HEK293T (cell line): ENCODE measurements around the gene CIPC.

Experiments
- CTCF ChIA-PET: fragments of 350-600 bp; formaldehyde crosslinking; extraction: SDS; loops from one replicate; lab custom pipeline; 2021; ENCODE audit warnings: antibody characterized with exemption, inconsistent platforms; lab: Yijun Ruan, JAX
- POLR2A ChIA-PET: fragments of 350-600 bp; formaldehyde crosslinking; extraction: SDS; loops from one replicate; lab custom pipeline; 2020; ENCODE audit warnings: antibody characterized with exemption, inconsistent platforms; lab: Yijun Ruan, JAX
- DNase-seq: peaks from one replicate; pipeline ENCODE4 v3.0.0; 2012; ENCODE audit warnings: mixed read lengths; ENCODE audit errors: extremely low spot score
- ARNT ChIP-seq: fragments of 450-650 bp; IDR thresholded peaks from 2 replicates; pipeline ENCODE4 v1.6.1; 2017; ENCODE audit warnings: mild to moderate bottlenecking
- BHLHE40 ChIP-seq: fragments of 450-650 bp; IDR thresholded peaks from 2 replicates; pipeline ENCODE4 v1.6.1; 2016; ENCODE audit warnings: mild to moderate bottlenecking, moderate library complexity, borderline replicate concordance
- CTBP1 ChIP-seq: fragments of 450-650 bp; IDR thresholded peaks from 2 replicates; pipeline ENCODE4 v1.6.1; 2016; ENCODE audit warnings: borderline replicate concordance
- ELF4 ChIP-seq: fragments of 450-650 bp; IDR thresholded peaks from 2 replicates; pipeline ENCODE4 v1.6.1; 2017; ENCODE audit warnings: antibody characterized with exemption
- FOXA1 ChIP-seq: fragments of 450-650 bp; IDR thresholded peaks from 2 replicates; pipeline ENCODE4 v1.6.1; 2016; ENCODE audit warnings: mild to moderate bottlenecking
- FOXK2 ChIP-seq: fragments of 450-650 bp; IDR thresholded peaks from 2 replicates; pipeline ENCODE4 v1.6.1; 2016; ENCODE audit warnings: mild to moderate bottlenecking
- FOXM1 ChIP-seq: fragments of 450-650 bp; IDR thresholded peaks from 2 replicates; pipeline ENCODE4 v1.6.1; 2017; ENCODE audit warnings: mild to moderate bottlenecking, borderline replicate concordance
- HDGF ChIP-seq: fragments of 450-650 bp; IDR thresholded peaks from 2 replicates; pipeline ENCODE4 v1.6.1; 2017; ENCODE audit warnings: antibody characterized with exemption, borderline replicate concordance
- L3MBTL2 ChIP-seq: fragments of 450-650 bp; conservative IDR thresholded peaks from 2 replicates; pipeline ENCODE4 v1.6.1; 2016; ENCODE audit warnings: mild to moderate bottlenecking
- LEF1 ChIP-seq: fragments of 450-650 bp; IDR thresholded peaks from 2 replicates; pipeline ENCODE4 v1.6.1; 2017; ENCODE audit warnings: mild to moderate bottlenecking, borderline replicate concordance
- NFRKB ChIP-seq: fragments of 450-650 bp; IDR thresholded peaks from 2 replicates; pipeline ENCODE4 v1.6.1; 2016; ENCODE audit warnings: mild to moderate bottlenecking, moderate library complexity
- PKNOX1 ChIP-seq: fragments of 450-650 bp; IDR thresholded peaks from 2 replicates; pipeline ENCODE4 v1.6.1; 2016
- SP1 ChIP-seq: fragments of 450-650 bp; IDR thresholded peaks from 2 replicates; pipeline ENCODE4 v1.6.1; 2017
- SUZ12 ChIP-seq: fragments of 450-650 bp; IDR thresholded peaks from 2 replicates; pipeline ENCODE4 v1.6.1; 2016; ENCODE audit warnings: mild to moderate bottlenecking
- TARDBP ChIP-seq: fragments of 450-650 bp; IDR thresholded peaks from 2 replicates; pipeline ENCODE4 v1.6.1; 2016
- ZNF384 ChIP-seq: fragments of 450-650 bp; IDR thresholded peaks from 2 replicates; pipeline ENCODE4 v1.6.1; 2016

The CIPC gene

GRCh38 chr14:77161011-77161410, 63.0 kb downstream of the CIPC start:
- TF ChIP-seq CTBP1 (no peak), L3MBTL2 (no peak), ARNT (no peak), FOXA1 (no peak), ZNF384 (no peak), TARDBP (no peak), ELF4 (no peak), SUZ12 (no peak), FOXK2 (no peak), HDGF (no peak), NFRKB (no peak), FOXM1 (no peak), BHLHE40 (no peak), PKNOX1 (no peak), LEF1 (no peak), SP1 (no peak)
- ChIA-PET POLR2A (no interaction called here), CTCF (no interaction called here)
- DNase-seq, result no peak
